NT2/D1 (cell line): ENCODE data around the gene WDR62.

Experiments
- SUZ12 ChIP-seq: IDR thresholded peaks from 2 replicates; pipeline ENCODE4 v1.6.1; 2011; ENCODE audit not compliant: insufficient read length, insufficient read depth; ENCODE audit errors: extremely low read depth
- ZNF274 ChIP-seq: IDR thresholded peaks from 2 replicates; pipeline ENCODE4 v1.6.1; 2011; ENCODE audit warnings: mild to moderate bottlenecking, low read depth, low read length

GRCh38 chr19:36047835-36048234 is 6.9 kb upstream of the WDR62 start:
- no peak for TF ChIP-seq SUZ12
- no peak for TF ChIP-seq ZNF274
